GM12878 (cell line): ENCODE results near the gene MGME1. TPM values are rescaled to one million over a fixed set of nuclear protein-coding genes. Genes with fewer than 3 reads are reported as not detected.

Source experiments
- IKZF1 ChIP-seq: fragments of 450-650 bp; conservative IDR thresholded peaks from 2 replicates; pipeline ENCODE4 v1.6.1; 2017; ENCODE audit warnings: antibody characterized with exemption, mild to moderate bottlenecking
- NBN ChIP-seq: fragments of 450-650 bp; IDR thresholded peaks from 2 replicates; pipeline ENCODE4 v1.6.1; 2016
- NKRF ChIP-seq: fragments of 450-650 bp; conservative IDR thresholded peaks from 2 replicates; pipeline ENCODE4 v1.6.1; 2017; ENCODE audit warnings: mild to moderate bottlenecking, moderate library complexity
- PAX5 ChIP-seq: IDR thresholded peaks from 2 replicates; pipeline ENCODE4 v1.6.1; 2011; ENCODE audit warnings: low read depth, low read length, borderline replicate concordance
- TARDBP ChIP-seq: IDR thresholded peaks from 2 replicates; pipeline ENCODE4 v1.6.1; 2016; ENCODE audit warnings: borderline replicate concordance
- polyA plus RNA-seq, 11 experiments: library from polyadenylated mRNA; depleted of rRNA in 4 of 11; unstranded in 6 of 11; stranded (reverse) in 5 of 11; fragments of >200 nt; fragmentation: Nextera tagmentation in 4 of 11; fragmentation: Illumina TruSeq in 1 of 11; extraction: Ambion mirVana in 4 of 11; extraction: Trizol in 1 of 11; gene quantifications; 1 replicate in 1 of 11; 2 replicates in 10 of 11; pipeline versions ENCODE4 v1.2.1 to v1.2.3, GENCODE V29; 2011 to 2016; ENCODE audit warnings: inconsistent platforms in 2 of 11, missing spikeins in 2 of 11, low read depth in 1 of 11
- total RNA-seq, 4 experiments: library from RNA; depleted of rRNA in 3 of 4; stranded (reverse); fragments of >200 nt in 3 of 4; fragmentation: Illumina TruSeq in 1 of 4; extraction: Trizol in 1 of 4; gene quantifications; 2 replicates each; pipeline versions ENCODE4 v1.2.1 to v1.2.3, GENCODE V29; 2013 to 2021
- TF ChIP-seq, protein P1 (sequence below): fragments of 450-650 bp; IDR thresholded peaks from 2 replicates; pipeline ENCODE4 v1.6.1; 2016; ENCODE audit warnings: mild to moderate bottlenecking
- TF ChIP-seq, protein P2 (sequence below): IDR thresholded peaks from 2 replicates; pipeline ENCODE4 v1.6.1; 2011; ENCODE audit warnings: mild to moderate bottlenecking, low read depth, low read length, moderate library complexity; ENCODE audit not compliant: insufficient replicate concordance

The MGME1 gene
- total and polyA plus RNA-seq, 10 of the 15 experiments (the other 5 are each of a cell fraction or from before 2014, with no cell fraction given), result 13.4 to 44.8 (median 30.6) TPM

DNA sequence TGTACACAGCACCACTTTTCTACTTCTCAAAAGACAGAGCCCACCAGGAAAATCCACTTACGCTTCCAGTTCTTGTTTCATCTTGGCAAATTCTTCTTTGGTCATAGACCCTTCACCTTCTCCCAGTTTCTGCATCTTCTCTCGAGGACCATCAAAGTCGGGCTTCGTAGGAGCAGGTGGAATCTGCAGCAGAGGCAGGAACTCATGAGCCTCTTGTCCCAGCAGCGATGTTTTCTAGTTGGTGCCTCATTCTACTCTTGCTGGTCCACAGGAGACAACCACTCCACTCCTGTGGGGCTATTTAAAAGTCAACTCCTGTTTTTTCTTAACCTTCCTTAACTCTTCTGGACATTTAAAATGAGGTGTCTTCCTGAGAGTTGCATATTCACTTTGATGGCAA, 14.9 kb upstream of the MGME1 start (continued):
- TF ChIP-seq NKRF, result no peak
- TF ChIP-seq, protein P1, sequence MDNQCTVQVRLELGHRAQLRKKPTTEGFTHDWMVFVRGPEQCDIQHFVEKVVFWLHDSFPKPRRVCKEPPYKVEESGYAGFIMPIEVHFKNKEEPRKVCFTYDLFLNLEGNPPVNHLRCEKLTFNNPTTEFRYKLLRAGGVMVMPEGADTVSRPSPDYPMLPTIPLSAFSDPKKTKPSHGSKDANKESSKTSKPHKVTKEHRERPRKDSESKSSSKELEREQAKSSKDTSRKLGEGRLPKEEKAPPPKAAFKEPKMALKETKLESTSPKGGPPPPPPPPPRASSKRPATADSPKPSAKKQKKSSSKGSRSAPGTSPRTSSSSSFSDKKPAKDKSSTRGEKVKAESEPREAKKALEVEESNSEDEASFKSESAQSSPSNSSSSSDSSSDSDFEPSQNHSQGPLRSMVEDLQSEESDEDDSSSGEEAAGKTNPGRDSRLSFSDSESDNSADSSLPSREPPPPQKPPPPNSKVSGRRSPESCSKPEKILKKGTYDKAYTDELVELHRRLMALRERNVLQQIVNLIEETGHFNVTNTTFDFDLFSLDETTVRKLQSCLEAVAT, result no peak
- TF ChIP-seq, protein P2, sequence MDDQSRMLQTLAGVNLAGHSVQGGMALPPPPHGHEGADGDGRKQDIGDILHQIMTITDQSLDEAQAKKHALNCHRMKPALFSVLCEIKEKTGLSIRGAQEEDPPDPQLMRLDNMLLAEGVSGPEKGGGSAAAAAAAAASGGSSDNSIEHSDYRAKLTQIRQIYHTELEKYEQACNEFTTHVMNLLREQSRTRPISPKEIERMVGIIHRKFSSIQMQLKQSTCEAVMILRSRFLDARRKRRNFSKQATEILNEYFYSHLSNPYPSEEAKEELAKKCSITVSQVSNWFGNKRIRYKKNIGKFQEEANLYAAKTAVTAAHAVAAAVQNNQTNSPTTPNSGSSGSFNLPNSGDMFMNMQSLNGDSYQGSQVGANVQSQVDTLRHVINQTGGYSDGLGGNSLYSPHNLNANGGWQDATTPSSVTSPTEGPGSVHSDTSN, result no peak
- TF ChIP-seq IKZF1, result no peak
- no peak for TF ChIP-seq TARDBP
- no peak for TF ChIP-seq PAX5
- TF ChIP-seq NBN, result no peak
- TF ChIP-seq, all 136 proteins: peak for 0
